Activated B cell treated with CpG ODN at 0.5 μM for 24 hours (primary cell): ENCODE results near the gene CAMK4. TPM values are rescaled to one million over a fixed set of nuclear protein-coding genes. Genes with fewer than 3 reads are reported as not detected.
A peak's percentile ranks its signal among the peaks of the same experiment; 100 is the strongest.

Source experiments
- ATAC-seq: fragments of 200-7000 bp; cut with Tn5 transposase; one replicate; pipeline ENCODE4 v1.10.0; 2021; ENCODE audit warnings: low read depth, mild to moderate bottlenecking, moderate library complexity
- CTCF ChIA-PET: fragments of 350-600 bp; sonication (Branson Sonifier 250); formaldehyde crosslinking; loops from one replicate; lab custom pipeline; 2021; ENCODE audit warnings: antibody characterized with exemption; lab: Charles Lee
- POLR2A ChIA-PET: fragments of 350-600 bp; sonication (Branson Sonifier 250); formaldehyde crosslinking; loops from one replicate; lab custom pipeline; 2021; ENCODE audit warnings: antibody characterized with exemption; lab: Charles Lee
- DNase-seq: peaks from one replicate; pipeline ENCODE4 v3.0.0; 2022
- H3K27ac Mint-ChIP-seq: one replicate; pipeline ENCODE4 v1.8.0; 2020; ENCODE audit warnings: mixed read lengths
- H3K27me3 Mint-ChIP-seq: one replicate; pipeline ENCODE4 v1.8.0; 2021; ENCODE audit warnings: mixed read lengths
- H3K36me3 Mint-ChIP-seq: one replicate; pipeline ENCODE4 v1.8.0; 2021; ENCODE audit warnings: low read depth, mixed read lengths
- H3K4me1 Mint-ChIP-seq: one replicate; pipeline ENCODE4 v1.8.0; 2021; ENCODE audit warnings: mixed read lengths
- H3K4me3 Mint-ChIP-seq: one replicate; pipeline ENCODE4 v1.8.0; 2020; ENCODE audit warnings: mild to moderate bottlenecking, mixed read lengths
- H3K9me3 Mint-ChIP-seq: one replicate; pipeline ENCODE4 v1.8.0; 2020; ENCODE audit warnings: mixed read lengths
- CTCF ChIP-seq: fragments of 200-600 bp; IDR thresholded peaks from one replicate; pipeline ENCODE4 v1.8.0; 2022; ENCODE audit warnings: antibody characterized with exemption, mild to moderate bottlenecking
- intact Hi-C: fragments of 100-400 bp; cut with micrococcal nuclease; formaldehyde crosslinking; loops from one replicate; pipeline ENCODE4 v1.15.1; 2024
- total RNA-seq: library from RNA; stranded (reverse); gene quantifications from 2 replicates; pipeline ENCODE4 v1.2.3, GENCODE V29; 2022

CAMK4 gene
- total RNA-seq, result 5.1 and 6.3 TPM in 2 replicates

- Mint-ChIP-seq H3K27ac (no peak within 1 kb of the TSS), H3K27me3 (peaks cover 16% of the 10 kb centered on the region), H3K36me3 (no peaks in the 10 kb centered on the region), H3K4me3 (peak within 1 kb of the TSS; percentile 82), H3K9me3 (no peaks in the 10 kb centered on the region), H3K4me1 (peaks cover 19% of the 10 kb centered on the region)
- intact Hi-C loops, result loop anchor here (2.0 to 5.0 kb wide), 2 partner anchors 55 to 533 kb away; partner anchors contain the start of gene NREP
- ATAC-seq, result peak; percentile 88
- TF ChIP-seq CTCF, result no peak
- CTCF ChIA-PET, result interaction anchor here (1.0 to 1.3 kb wide), 3 partner anchors 9 to 31 kb away, joined by 3 read pairs; no protein-coding TSS in a partner anchor
- POLR2A ChIA-PET, result interaction anchor here (0.6 to 1.4 kb wide), 4 partner anchors 30 to 937 kb away, joined by 3 to 11 read pairs (median 4); partner anchors contain the start of genes NREP and STARD4
- peak; percentile 52 for DNase-seq
These were observed at the start of gene CAMK4 for GRCh38 chr5:111223787-111224560. CAMK4 (plus strand) TSS chr5:111224384; CDS start chr5:111224484, 100 bp downstream.

- ATAC-seq, result no peak
- DNase-seq, result no peak
- intact Hi-C loops, result no loop called here
- no peak overlapping the region for H3K4me3 Mint-ChIP-seq
- ChIA-PET POLR2A (no interaction called here), CTCF (no interaction called here)
- no peak overlapping the region for H3K27ac Mint-ChIP-seq
- peaks cover 10% of the 10 kb centered on the region for H3K27me3 Mint-ChIP-seq
- TF ChIP-seq CTCF, result no peak
- no peaks in the 10 kb centered on the region for H3K9me3 Mint-ChIP-seq
- H3K4me1 Mint-ChIP-seq, result no peaks in the 10 kb centered on the region
- no peaks in the 10 kb centered on the region for H3K36me3 Mint-ChIP-seq
These were observed 41.1 kb upstream of the CAMK4 start for GRCh38 chr5:111183064-111183463.

- no peak for ATAC-seq
- Mint-ChIP-seq H3K4me3 (no peak overlapping the region), H3K27ac (no peak overlapping the region), H3K36me3 (no peaks in the 10 kb centered on the region), H3K27me3 (peaks cover 5% of the 10 kb centered on the region), H3K9me3 (no peaks in the 10 kb centered on the region), H3K4me1 (no peaks in the 10 kb centered on the region)
- intact Hi-C loops, result no loop called here
- ChIA-PET POLR2A (no interaction called here), CTCF (no interaction called here)
- TF ChIP-seq CTCF, result no peak
- DNase-seq, result no peak
These were observed 37.1 kb upstream of the CAMK4 start for GRCh38 chr5:111187079-111187478.

- DNase-seq, result no peak
- no peaks in the 10 kb centered on the region for H3K4me1 Mint-ChIP-seq
- H3K36me3 Mint-ChIP-seq, result no peaks in the 10 kb centered on the region
- ChIA-PET POLR2A (no interaction called here), CTCF (no interaction called here)
- intact Hi-C loops, result no loop called here
- H3K27ac Mint-ChIP-seq, result no peak overlapping the region
- no peak for ATAC-seq
- TF ChIP-seq CTCF, result no peak
- no peaks in the 10 kb centered on the region for H3K9me3 Mint-ChIP-seq
- H3K27me3 Mint-ChIP-seq, result peaks cover 10% of the 10 kb centered on the region
- H3K4me3 Mint-ChIP-seq, result no peak overlapping the region
These were observed 30.1 kb upstream of the CAMK4 start for GRCh38 chr5:111194053-111194452.

GRCh38 chr5:111194925-111195324, 29.3 kb upstream of the CAMK4 start:
- ChIA-PET POLR2A (no interaction called here), CTCF (no interaction called here)
- Mint-ChIP-seq H3K9me3 (no peaks in the 10 kb centered on the region), H3K36me3 (no peaks in the 10 kb centered on the region), H3K4me3 (no peak overlapping the region), H3K27ac (no peak overlapping the region), H3K4me1 (no peaks in the 10 kb centered on the region), H3K27me3 (peaks cover 12% of the 10 kb centered on the region)
- intact Hi-C loops, result no loop called here
- TF ChIP-seq CTCF, result no peak
- DNase-seq (no peak), ATAC-seq (no peak)
